ENCODE data around the gene TCEAL6.
"Not testable (repeated sequence)": the region's sequence is repeated elsewhere in the genome, so short reads cannot be mapped to it uniquely, and the experiment has no call there.

The TCEAL6 gene

DNA sequence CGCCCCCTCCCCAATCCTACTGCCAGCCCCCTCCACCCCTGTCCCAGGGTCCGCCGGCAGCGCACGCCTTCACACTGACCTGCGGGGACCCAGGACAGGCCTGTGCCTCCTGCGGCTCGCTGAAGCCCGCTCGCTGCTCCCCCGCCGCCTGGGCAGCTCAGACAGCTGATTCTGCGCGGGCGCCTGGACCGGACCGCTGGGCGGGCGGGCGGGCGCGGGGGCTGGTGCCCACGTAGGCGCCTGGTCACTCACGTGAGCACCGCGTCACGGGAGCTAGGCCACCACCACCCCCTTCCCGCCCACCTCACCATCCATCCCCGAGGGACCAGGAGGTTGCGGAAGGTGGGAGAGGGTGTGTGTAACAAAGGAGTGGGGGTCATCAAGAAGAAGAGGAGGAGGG is at the start of gene TCEAL6:
Gene TCEAL6, minus strand, starts transcription at position 208 of the 400 bp plus-strand sequence.
- DNase-seq, result not testable (repeated sequence)

DNA sequence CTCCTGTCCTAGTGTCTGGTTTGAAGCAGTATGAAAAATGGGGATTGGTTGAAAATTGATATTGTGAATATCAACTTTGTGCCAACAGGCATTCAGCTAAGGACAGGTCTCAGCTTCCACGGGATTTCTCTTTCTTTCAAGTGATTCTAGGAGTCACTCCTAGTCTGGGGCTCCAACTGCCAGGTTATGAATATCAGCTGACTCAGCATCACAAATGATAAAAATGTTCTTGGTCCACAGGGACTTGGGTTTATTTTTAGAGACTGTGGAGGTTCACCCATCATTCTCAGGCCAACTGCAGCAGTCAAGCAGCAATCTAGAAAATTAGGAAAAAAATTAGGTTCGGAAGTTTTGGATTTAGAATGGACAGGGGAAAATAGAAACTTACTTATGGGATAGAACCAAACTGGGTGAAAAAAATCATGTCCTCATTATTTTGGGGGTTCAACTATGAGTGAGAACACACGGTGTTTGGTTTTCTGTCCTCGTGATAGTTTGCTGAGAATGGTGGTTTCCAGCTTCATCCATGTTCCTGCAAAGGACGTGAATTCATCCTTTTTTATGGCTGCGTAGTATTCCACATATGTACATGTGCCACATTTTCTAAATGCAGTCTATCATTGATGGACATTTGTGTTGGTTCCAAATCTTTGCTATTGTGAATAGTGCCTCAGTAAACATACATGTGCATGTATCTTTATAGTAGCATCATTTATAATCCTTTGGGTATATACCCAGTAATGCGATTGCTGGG is 43.9 kb upstream of the TCEAL6 start:
- DNase-seq, result no peak

DNA sequence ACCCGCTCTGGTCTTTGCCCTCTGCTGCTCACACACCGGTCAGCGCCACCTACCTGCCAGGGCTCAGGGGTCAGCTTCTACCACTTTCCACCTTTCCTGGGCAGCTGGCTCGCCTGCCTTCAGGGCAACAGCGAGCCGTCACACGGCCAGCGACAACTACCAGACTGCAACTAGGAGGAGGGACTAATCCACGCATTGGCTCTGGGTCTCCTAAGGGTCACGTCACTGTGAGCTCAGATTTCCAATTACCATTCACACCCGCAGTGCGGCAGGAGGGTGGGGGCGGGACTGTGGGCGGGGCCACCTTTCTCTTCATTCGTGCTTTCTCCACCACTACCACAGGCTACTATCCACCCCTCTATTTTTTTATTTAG is 13.5 kb upstream of the TCEAL6 start, which contains the start of gene BEX5:
Gene BEX5, minus strand, starts transcription at position 172 of the 374 bp plus-strand sequence. CDS start 1,712 bp downstream, outside the sequence.
- DNase-seq, result no peak

DNA sequence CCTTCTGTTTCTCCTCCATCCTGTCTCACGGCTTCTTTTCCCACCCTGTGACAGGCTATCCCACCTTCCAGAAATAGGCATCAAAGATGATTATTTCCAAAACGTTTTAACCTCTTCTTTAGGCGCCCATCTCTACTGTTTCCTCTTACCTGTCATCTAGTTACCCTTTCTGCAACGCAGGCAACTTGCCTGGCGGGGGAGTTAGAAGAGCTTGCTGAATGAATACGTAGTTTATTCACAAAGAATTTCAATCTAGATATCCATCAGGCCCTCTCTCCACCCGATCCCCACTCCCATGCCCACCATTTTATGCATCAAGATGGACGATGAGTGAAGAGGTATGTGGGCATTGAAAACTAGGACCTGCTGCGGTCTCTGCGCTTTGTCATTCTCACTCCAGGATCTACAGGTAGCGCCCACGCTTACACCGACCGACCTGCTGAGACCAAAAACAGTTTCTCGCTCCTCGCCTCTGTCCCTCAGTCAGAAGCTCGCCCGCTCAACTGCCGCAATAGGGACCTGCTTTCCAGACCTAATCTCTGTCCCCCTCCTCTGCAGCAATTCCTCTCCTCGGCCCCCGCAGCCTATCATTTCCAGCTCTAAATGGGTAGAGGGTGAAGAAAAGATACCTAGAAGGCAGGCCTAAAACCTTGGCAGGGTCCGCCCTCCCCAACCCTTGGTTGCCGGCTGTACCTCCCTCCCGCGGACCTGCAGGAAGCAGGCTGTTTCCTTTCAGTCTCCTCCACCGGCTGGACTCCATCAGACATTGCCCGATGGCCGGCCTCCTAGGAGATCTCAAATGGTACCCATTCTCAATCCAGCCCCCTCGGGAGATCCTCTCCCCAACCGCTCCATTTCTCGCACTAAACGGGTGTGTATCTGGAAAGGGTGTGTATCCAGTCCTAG is 12.9 kb upstream of the TCEAL6 start:
- DNase-seq, result no peak

DNA sequence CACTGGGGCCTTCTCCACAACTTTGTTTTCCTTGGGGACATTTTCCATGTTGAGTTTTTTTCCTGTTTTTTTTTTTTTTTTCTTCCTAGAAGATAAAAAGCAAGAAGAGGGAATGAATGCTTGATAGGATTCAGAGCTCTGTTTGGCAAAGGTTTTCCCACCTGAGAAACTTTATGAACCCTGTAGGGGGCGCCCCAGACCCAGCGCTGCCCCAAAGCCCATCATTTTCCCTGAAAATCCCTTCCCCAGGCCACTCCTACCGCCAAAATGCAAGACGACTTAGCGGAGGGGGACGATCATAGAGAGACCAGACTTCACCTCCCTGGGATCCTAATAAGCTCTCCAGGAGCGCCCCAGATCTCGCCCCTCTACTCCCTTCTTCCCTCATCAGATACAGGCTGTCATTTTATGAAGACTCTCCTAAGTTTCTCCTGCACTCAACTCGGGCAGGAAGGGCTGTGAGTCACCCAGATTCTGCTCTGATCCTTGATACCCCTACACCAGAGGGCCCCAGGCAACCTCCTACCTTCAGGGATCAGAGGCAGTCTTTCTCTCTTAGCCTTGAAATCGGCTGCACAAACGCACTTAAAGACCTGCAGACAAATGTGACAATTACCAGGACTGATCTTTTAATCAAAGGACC is 12.1 kb upstream of the TCEAL6 start:
- DNase-seq, result no peak

DNA sequence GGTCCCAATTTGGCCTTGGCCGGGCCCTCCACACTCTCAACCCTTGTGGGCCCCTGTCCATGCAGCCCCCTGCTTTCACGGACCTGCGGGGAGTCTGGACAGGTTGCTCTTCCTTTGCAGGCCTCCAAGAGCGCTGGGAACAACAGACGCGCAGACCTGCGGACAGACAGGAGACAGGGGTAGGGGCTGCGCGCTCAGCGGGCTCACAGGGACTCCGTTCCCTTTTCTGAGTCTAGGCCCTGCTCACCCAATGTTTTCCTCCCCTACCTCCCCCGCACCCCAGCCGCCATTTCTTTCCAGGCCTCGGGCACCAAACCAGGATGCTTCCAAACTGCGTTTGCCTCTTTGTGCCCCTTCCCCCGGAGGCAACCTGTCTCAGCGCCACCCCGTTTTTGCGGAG is 650 bp downstream of the TCEAL6 start:
- DNase-seq, result not testable (repeated sequence)

DNA sequence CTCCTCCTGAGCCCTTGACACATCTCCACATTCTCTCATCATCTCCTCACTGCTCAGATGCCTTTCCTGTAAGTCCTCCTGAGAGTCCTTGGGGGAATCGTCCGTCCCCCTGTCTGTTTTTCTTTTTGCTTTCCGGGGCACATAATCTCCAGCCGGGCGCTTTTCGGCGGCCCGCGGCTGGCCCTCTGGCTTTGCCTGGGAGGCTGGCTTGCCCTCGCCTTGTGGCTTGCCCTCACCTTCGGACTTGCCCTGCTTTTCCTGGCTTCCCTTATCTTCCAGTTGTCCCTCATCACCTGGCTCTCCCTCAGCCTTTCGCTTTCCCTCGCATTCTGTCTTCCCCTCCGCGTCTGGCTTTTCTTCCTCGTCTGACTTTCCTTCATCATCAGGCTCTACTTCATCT is 1.4 kb downstream of the TCEAL6 start:
- not testable (repeated sequence) for DNase-seq

DNA sequence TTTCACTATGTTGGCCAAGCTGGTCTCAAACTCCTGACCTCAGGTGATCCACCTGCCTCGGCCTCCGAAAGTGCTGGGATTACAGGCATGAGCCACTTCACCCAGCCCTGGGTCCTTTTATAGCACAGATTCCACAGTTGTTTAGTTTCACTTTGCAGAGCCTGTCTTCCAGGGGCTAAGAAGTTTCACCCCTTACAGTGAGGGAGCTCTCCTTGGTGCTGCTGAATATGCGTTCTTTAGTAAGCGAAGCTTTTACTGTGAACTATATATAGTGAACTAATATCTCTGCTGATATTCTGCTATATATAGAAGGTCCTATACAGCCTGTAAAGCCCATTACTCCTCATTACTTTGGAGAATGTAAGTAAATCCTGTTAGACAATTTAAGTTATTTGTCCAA is 4.2 kb downstream of the TCEAL6 start:
- no peak for DNase-seq

DNA sequence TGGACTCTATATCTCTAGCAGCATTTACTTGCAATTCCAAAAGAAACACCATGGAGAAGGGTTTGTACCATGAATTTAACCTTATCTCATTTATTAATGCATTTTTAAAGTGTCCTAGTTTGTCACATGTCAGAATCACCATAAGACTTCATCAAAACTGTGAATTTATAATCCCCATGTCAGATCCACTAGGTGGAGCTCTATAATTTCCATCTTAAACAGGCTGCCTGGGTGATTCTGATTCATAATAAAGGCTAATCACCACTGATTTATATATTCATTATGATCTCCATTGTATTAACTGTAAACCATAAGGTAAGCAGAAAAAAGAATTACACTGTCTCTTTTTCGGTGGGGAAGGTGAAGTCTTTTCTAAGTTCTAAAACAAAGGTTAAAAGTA is 12.8 kb downstream of the TCEAL6 start:
- no peak for DNase-seq

DNA sequence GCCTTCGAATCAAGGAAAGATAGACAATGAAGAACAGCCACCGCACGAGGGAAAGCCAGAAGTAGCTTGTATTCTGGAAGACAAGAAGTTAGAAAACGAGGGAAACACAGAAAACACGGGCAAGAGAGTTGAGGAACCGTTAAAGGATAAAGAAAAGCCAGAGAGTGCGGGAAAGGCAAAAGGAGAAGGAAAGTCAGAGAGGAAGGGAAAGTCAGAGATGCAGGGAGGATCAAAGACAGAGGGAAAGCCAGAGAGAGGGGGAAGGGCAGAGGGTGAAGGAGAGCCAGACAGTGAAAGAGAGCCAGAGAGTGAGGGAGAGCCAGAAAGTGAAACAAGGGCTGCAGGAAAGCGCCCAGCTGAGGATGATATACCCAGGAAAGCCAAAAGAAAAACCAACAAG is 15.4 kb downstream of the TCEAL6 start:
- no peak for DNase-seq

DNA sequence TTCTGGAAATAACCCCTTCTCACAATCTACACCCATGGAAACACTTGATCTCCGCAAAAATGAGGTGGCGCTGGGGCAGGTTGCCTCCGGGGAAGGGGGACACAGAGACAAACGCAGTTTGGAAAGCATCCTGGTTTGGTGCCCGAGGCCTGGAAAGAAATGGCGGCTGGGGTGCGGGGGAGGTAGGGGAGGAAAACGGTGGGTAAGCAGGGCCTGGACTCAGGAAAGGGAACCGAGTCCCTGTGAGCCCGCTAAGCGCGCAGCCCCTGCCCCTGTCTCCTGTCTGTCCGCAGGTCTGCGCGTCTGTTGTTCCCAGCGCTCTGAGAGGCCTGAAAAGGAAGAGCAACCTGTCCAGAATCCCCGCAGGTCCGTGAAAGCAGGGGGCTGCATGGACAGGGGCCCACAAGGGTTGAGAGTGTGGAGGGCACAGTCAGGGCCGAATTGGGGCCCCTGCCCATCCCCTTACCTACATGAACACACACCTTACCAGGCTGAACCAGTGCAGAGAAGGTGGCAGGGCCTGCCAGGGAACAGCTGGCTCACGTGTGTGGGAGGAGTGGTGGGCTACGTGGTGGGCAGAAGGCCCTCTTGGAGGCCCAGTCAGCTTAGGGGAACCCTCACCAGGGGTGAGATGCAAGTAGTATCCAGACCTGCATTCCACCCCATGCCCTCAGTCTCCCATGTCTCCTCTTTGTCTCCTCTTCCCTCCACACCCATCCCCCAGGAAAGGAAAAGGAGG is 16.0 kb downstream of the TCEAL6 start:
- DNase-seq, result not testable (repeated sequence)

DNA sequence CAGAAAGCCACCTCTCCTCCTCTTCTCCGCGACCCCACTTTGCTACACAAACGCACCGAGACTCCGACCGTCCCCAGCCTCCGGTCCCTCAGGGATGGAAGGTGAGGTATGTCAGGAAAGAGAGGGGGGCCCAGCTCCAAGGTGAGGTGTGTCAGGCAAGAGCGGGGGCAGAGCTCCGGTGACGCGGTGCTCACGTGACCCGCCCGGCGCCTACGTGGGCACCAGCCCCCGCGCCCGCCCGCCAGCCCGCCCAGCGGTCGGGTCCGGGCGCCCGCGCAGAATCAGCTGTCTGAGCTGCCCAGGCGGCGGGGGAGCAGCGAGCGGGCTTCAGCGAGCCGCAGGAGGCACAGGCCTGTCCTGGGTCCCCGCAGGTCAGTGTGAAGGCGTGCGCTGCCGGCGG is 16.8 kb downstream of the TCEAL6 start, which contains the start of gene TCEAL2:
Gene TCEAL2, plus strand, starts transcription at position 244 of the 400 bp plus-strand sequence. CDS start 1,152 bp downstream, outside the sequence.
- not testable (repeated sequence) for DNase-seq

DNA sequence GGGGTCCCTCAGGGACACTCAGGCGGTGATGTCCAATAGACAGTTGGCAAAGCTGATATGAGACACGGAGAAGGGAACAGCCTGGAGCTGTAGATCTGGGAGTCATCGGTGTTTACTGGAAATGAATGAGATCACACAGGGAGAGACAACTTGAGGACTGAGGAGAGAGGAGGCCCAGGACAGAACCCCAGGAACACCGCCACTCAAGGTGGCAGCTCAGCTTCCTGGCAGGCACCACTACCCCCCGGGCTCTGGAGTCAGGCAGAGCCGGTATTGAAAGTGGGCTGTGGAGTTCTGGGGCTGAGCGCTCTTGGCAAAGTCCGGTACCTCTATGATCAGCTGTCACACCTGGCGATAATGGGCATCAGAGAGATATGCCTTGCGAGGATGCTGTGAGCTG is 17.3 kb downstream of the TCEAL6 start:
- not testable (repeated sequence) for DNase-seq

DNA sequence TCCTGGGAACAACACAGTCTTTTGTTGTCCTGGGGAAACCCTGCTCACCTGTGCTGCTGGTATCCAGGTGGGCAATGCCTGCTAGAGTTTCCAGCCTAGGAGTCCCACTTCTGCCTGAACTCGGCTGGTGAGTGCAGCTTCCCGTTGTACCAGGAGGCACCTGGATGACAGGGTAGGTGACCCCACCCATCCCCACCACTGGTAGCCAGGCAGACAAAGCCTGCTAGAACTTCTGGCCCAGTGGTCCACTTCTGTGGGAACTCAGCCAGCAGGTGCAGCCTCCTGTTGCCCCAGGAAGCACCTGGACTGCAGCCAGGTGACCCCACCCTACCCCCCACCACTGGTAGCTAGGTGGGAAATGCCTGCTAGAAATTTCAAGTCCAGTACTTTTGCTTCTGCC is 26.5 kb downstream of the TCEAL6 start:
- no peak for DNase-seq

DNA sequence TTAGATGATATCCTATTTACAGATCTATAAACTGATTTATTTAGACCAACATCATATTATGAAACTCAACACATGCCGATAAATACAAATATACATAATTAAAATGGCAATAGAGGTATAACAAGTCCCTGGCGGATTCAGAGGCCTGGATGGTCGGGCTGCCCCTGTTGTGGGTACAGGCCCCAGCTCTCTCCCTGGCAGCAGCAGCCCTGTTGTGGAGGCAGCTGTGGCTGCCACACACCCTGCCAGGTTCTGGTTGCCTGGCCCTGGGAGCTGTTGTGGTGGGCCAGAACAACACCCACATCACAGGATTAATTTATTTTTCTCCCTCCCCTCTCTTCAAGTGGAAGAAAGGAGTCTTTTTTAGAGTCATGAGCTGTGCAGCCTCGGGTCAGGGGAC is 28.9 kb downstream of the TCEAL6 start:
- no peak for DNase-seq

All from cortex of kidney (tissue), 1 donor.